HG03520 (cell line): ENCODE results near the gene GPC1.

ENCODE experiments used
- ATAC-seq: cut with Tn5 transposase; IDR thresholded peaks from one replicate; pipeline ENCODE4 v1.9.1; 2021; ENCODE audit warnings: mild to moderate bottlenecking, moderate library complexity; ENCODE audit not compliant: unreplicated experiment

Gene GPC1

DNA sequence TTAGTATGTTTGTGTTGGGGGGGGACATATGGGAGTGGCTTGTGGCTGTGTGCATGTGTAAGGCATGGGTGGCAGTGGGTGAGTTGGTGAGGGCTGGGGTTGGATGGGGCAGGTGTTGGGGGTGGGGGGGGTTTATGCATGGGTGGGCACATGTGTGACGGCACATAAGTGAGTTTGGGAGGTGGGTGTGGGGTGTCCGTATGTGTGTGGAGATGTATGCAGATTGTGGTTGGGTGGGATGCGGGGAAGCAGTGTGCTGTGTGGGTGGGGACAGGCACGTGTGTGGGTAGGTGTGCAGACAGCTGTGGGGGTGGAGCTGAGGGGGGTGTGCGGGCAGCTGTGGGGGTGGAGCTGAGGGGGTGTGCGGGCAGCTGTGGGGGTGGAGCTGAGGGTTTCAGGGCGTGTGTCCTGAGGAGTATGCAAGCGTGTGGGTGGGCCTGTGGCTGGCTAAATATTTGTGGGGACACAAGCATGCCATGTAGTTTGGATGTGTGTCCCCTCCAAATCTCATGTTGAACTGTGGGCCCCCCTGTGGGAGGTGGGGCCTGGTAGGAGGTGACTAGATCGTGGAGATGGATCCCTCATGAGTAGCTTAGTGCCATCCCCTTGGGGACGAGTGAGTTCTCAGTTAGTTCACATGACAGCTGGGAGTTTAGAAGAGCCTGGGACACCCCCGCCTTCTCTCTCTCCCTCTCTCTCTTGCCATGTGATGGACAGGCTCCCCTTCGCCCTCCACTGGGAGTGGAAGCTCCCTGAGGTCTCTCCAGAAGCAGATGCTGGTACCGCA, 62.9 kb downstream of the GPC1 start:
- ATAC-seq, result no peak

- ATAC-seq, result no peak
These were observed 63.4 kb downstream of the GPC1 start for GRCh38 chr2:240498958-240499260.

GRCh38 chr2:240499309-240500301, 64.1 kb downstream of the GPC1 start:
- ATAC-seq, result no peak

GRCh38 chr2:240500561-240501423, 65.3 kb downstream of the GPC1 start:
- no peak for ATAC-seq

DNA sequence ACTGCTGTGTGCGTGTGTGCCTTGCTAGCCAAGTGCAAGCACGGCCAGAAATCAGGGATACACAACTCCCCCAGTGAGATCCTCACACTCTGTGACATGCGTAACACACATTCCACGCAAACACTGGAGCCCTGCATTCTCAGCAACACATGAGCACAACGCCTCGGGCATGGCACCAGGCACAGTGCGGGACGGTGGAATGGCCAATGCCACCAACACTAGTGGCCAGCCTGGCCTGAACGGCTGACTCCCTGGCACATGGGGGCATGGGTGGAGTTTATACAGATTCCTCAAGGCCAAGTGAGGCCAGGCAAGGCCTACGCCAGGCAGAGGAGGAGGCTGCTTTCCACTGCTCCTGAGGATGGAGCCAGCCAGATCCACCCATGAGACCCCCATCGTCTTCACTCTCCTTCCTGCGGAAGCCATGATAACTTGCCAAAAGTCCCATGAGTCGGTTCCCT, 66.1 kb downstream of the GPC1 start:
- ATAC-seq, result no peak

- ATAC-seq, result no peak
These were observed 66.6 kb downstream of the GPC1 start for GRCh38 chr2:240502059-240502429.

DNA sequence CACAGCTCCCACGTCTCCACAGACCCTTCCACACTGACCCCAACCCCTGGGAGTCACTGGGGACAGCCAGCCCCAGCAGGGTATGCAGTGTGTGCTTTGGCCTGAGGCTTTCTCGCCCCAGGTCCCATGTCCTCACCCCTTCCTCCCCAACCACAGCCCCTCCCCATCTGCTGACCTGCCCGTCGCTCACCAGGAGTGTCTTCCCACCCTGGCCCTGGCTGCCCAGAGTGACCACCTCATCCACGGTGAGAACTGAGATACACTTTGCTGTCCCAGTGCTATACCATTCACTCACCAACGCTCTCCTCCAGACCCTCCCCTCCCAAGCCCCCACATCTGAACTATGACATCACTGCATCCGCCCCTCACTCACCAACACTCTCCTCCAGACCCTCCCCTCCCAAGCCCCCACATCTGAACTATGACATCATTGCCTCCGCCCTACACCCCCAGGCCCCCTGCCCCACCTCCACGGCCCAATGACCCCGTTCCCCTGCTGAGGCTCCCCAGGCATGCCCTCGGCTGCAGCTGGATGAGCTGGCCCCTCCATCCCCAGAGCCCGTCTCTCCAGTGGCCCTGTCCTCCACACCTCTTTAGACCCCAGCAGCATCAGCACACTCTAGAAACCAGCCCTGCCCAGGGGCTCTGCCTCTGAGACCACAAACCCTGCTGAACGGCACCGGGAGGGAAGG, 67.1 kb downstream of the GPC1 start:
- no peak for ATAC-seq

- ATAC-seq, result no peak
These were observed 67.9 kb downstream of the GPC1 start for GRCh38 chr2:240503375-240503774.

DNA sequence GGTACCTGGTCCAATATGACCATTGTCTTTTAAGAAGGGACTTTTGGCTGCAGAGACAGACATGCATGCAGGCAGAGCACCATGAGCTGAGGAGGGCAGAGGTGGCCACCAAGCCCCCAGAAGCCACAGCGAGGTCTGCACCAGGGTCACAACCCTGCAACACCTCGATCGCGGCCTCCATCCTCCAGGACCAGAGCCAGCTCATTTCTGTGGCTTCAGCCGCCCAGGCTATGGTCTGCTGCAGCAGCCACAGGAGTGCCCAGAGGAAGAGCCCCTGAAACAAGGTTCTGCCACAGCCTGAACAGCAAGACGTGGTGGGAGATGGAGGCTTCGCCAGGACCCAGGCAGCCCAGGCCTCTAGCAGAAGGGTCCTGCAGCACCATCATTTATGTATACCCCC, 68.4 kb downstream of the GPC1 start:
- ATAC-seq, result no peak

DNA sequence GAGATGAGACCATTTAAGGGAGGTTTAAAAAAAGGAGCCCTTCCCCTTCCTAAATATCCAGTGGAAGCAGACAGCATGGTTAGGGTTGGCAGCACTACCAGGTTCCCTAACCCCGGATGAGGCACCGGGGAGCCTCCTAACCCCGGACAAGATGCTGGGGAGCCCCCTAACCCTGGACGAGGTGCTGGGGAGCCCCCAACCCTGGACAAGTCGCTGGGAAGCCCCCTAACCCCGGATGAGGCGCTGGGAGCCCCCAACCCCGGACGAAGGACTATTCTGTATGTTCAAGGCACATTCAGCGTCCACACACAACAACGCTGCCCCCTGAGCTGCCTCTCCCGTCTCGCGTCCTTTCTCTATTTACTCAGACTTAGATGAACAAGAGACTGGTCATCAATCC, 70.4 kb downstream of the GPC1 start:
- ATAC-seq, result no peak

DNA sequence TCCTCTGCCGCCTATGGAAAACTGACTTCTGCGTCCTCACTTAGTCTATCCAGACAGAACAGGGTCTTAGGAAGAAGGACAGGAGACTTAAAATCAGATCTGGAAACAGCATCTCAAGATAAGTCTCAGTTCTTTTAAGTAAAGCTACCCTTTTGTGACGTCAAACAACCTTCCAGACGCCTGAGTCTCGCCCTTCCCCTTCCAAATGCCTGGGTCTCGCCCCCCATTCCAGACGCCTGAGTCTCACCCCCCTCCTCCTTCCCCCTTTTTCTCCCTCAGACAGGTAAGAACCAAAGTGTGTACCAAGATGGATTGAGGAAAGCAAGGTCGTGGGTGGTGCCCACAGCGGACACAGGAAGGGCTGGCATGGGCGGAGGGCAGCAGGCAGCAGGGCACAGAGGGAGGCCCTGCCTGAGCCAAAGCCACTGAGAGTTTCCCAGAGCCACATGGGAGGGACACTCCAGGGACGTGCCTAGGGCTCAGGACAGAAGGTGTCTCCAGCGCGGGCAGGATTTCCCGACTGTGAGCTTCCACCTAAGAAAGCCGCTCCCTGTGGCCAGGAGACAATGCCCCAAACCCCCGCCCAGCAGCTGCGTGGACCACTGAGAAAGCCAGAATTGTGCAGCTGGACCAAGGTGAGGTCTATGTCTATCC, 71.1 kb downstream of the GPC1 start:
- no peak for ATAC-seq

DNA sequence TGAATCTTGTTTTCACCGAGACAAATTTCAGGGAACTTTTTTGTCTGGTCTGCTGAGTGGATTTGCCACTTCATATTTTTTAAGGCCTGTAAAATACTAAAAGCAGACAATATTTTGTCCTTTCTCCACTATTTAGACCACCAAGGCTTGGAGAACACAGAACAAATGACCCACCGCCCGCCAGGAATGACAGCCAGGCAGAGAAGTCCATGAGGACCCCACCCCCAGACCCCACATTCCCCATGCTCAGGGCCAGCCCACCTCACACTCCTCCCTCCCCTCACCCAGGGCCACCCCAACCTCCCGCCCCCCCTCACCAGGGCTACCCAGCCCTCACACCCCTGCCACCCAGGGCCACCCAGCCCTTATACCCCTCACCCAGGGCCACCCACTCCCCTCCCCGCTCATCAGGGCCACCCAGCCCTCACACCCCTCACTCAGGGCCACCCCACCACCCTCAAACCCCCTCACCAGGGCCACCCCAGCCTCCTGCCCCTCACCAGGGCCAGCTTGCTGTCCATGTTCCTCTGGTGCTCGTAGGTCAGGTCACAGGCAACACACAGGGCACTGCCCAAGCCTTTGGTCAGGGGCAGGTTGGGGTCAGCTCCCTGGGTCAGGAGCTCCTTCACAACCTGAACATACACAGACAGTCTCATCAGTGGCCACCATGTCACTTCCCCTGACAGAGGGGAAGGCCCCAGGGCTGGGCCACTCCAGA, 71.8 kb downstream of the GPC1 start:
- ATAC-seq, result no peak

GRCh38 chr2:240507778-240508251, 72.4 kb downstream of the GPC1 start:
- no peak for ATAC-seq

GRCh38 chr2:240508832-240509545, 73.5 kb downstream of the GPC1 start:
- no peak for ATAC-seq

- no peak for ATAC-seq
These were observed 74.4 kb downstream of the GPC1 start for GRCh38 chr2:240509667-240510512.

DNA sequence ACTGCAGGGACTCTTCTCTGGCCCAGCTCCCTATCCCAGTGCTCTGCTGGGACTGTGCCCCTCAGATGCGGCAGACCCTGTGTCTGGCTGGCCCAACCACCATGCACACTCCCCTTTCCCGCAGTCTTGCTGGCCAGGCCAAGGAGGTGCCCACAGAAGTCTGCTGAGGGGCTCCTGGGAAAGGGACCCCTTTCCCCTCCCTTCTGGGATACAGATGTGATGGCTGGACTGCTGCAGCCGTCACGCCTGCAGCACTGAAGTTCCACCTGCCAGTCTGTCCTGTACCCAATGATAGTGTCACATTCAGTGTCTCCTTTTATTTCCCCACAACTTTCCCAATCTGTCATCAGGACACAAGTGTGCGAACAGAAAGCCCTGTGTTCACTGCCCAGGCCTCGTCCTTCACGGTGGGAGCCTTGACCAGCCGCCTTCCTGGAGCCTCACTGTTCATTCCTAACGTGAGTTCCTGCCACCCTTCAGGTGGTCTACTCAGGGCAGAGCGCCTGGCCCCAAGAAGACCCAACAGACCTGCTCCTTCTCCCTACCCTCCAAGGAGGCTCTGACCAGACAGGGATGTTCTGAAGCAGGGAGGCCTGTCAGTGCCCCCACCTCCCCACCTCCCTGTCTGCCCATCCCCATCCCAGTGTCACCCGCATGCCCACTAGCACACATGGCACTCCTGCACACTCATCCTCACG, 75.2 kb downstream of the GPC1 start:
- no peak for ATAC-seq
